ENCODE data around the gene USP43.
"Not testable (repeated sequence)": the region's sequence is repeated elsewhere in the genome, so short reads cannot be mapped to it uniquely, and the experiment has no call there.

The USP43 gene, protein sequence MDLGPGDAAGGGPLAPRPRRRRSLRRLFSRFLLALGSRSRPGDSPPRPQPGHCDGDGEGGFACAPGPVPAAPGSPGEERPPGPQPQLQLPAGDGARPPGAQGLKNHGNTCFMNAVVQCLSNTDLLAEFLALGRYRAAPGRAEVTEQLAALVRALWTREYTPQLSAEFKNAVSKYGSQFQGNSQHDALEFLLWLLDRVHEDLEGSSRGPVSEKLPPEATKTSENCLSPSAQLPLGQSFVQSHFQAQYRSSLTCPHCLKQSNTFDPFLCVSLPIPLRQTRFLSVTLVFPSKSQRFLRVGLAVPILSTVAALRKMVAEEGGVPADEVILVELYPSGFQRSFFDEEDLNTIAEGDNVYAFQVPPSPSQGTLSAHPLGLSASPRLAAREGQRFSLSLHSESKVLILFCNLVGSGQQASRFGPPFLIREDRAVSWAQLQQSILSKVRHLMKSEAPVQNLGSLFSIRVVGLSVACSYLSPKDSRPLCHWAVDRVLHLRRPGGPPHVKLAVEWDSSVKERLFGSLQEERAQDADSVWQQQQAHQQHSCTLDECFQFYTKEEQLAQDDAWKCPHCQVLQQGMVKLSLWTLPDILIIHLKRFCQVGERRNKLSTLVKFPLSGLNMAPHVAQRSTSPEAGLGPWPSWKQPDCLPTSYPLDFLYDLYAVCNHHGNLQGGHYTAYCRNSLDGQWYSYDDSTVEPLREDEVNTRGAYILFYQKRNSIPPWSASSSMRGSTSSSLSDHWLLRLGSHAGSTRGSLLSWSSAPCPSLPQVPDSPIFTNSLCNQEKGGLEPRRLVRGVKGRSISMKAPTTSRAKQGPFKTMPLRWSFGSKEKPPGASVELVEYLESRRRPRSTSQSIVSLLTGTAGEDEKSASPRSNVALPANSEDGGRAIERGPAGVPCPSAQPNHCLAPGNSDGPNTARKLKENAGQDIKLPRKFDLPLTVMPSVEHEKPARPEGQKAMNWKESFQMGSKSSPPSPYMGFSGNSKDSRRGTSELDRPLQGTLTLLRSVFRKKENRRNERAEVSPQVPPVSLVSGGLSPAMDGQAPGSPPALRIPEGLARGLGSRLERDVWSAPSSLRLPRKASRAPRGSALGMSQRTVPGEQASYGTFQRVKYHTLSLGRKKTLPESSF

GRCh38 chr17:9644910-9645751 is at the start of gene USP43:
Gene USP43 (plus strand): TSS chr17:9645517. CDS start chr17:9645633, 116 bp downstream.
- no peak for DNase-seq

DNA sequence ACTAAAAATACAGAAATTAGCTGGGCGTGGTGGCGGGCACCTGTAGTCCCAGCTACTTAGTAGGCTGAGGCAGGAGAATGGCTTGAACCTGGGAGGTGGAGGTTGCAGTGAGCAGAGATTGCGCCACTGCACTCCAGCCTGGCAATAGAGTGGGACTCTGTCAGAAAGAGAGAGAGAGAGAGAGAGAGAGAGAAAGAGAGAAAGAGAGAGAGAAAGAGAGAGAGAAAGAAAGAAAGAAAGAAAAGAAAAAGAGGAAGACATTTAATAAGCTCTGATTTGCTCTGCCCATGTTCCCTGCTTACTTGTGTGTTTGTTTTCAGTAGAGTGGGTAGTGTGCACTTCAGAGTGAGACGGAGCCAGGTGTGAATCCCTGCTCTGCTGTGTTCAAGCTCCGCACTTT is 47.7 kb upstream of the USP43 start:
- not testable (repeated sequence) for DNase-seq

DNA sequence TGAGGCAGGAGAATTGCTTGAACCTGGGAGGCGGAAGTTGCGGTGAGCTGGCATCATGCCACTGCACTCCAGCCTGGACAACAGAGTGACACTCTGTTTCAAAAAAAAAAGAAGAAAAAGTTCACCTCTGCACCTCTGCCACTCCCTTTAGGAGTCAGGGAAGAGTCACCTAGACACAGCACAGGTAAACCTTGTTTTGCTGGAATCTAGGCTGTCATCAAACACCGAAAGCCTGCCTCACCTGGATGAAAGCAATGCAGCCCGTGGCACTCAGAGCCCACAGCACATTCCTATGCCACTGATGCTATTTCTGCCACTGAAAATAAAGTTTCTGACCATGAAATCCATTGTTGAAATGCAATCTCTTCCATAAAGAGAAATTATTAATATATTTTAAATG is 46.7 kb upstream of the USP43 start:
- no peak for DNase-seq

GRCh38 chr17:9604583-9604982 is 40.7 kb upstream of the USP43 start:
- not testable (repeated sequence) for DNase-seq

GRCh38 chr17:9606453-9606852 is 38.9 kb upstream of the USP43 start:
- DNase-seq: no peak

- DNase-seq: not testable (repeated sequence)
Observed at GRCh38 chr17:9607058-9607457, 38.3 kb upstream of the USP43 start.

DNA sequence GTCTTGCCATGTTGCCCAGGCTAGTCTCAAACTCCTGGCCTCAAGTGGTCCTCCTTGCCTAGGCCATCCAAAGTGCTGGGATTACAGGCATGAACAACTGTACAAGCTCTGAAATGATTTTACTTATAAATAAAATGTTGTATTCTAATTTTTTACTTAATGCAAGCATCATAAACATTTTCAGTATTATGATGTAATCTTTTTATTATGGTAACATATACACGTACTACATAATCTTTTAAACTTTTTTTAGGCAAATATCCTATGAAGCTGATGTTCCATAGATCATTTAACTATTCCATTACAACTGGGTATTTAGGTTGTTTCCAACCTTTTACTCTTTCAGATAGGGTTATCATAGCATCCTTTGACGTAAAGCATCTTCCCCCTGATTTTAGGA is 33.8 kb upstream of the USP43 start:
- no peak for DNase-seq

GRCh38 chr17:9612006-9612405 is 33.3 kb upstream of the USP43 start:
- no peak for DNase-seq

DNA sequence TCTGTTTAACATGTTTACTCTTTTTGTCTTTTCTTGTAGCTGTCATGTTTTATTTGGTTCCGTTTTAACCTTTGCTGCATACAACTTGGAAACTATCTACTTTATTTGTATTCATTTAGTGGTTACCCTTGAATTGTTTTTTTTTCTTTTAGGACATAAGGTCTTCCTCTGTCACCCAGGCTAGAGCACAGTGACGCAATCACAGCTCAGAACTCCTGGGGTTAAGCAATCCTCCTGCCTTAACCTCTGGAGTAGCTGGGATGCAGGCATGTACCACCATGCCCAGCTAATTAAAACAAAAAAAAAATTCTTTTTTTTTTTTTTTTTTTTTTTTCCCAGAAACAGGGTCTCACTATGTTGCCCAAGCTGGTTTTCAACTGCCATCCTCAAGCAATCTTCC is 29.8 kb upstream of the USP43 start:
- DNase-seq: no peak

DNA sequence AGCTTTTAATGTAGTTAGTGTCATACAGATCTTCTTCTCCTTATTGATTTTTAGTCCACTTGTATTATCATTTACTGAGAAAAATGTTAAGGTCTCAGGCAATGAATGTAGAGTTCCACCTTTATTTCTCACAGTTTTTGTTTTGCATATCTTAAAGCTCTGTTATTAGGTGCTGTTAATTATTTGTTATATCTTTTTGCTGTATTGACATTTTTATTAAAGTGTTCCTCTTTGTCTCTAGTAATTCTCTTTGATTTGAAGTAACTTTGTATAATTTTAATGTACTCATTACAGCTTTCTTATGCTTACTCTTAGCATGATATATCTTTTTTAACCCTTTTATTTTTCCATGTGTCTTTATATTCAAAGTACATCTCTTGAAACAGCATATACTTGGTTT is 22.4 kb upstream of the USP43 start:
- no peak for DNase-seq

DNA sequence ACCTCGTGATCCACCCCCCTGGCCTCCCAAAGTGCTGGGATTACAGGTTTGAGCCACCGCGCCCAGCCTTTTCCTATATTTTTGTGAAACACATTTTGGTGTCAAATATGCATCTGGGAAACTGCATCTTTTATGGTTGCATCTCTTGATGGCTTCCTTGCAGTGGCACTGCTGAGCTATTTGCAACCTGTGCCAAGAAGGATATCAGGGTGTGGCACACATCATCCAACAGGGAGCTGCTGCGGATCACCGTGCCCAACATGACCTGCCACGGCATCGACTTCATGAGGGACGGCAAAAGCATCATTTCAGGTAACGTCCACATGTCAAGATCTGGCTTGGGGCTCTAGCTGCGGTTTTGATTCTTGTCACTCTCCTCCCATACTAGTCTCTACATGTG is 16.8 kb upstream of the USP43 start:
- DNase-seq: no peak

DNA sequence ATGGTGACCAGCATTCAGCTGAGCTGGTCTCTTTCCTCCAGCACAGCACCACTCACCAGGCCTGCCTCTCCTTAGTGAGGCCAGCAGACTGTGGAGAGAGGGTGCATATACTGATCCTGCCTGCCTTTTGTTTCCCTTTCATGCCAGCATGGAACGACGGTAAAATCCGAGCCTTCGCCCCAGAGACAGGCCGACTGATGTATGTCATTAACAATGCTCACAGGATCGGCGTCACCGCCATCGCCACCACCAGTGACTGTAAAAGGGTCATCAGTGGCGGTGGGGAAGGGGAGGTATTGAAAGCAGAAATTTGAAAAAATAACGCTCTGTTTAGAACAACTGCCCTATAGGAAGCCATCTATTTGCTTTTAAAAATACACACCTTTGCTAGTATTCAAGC is 12.6 kb upstream of the USP43 start:
- DNase-seq: no peak

DNA sequence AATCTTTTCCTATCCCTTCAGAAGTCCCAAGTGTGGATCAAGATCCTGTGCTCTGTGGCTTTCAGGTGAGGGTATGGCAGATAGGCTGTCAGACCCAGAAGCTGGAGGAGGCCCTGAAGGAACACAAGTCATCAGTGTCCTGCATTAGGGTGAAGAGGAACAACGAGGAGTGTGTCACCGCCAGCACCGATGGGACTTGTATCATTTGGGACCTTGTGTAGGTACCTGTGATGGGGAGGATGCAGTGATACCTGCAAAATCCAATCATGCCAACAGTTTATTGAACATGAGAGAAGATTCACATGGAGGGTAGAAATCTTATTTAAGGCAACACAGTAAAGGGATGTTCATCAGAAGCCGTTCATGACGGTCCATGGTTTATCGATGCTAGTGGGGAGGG is 10.0 kb upstream of the USP43 start:
- no peak for DNase-seq

DNA sequence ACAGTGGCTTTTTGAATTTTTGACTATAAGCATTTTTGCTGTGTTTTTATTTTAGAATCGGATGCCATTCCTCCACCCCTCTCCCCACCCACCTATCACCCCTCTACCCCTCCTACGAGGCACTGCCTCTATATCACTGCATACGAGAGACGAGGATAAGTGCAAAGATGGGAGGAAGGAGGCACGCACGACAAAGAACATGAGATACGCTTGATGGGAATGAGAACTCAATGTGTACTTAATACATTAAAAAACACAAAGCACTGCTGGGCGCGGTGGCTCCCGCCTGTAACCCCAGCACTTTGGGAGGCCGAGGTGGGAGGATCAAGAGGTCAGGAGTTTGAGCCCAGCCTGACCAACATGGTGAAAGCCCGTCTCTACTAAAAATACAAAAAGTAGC is 8.8 kb upstream of the USP43 start:
- DNase-seq: no peak

GRCh38 chr17:9640388-9640787 is 4.9 kb upstream of the USP43 start:
- not testable (repeated sequence) for DNase-seq

- no peak for DNase-seq
Observed at GRCh38 chr17:9643611-9644010, 1.7 kb upstream of the USP43 start.

DNA sequence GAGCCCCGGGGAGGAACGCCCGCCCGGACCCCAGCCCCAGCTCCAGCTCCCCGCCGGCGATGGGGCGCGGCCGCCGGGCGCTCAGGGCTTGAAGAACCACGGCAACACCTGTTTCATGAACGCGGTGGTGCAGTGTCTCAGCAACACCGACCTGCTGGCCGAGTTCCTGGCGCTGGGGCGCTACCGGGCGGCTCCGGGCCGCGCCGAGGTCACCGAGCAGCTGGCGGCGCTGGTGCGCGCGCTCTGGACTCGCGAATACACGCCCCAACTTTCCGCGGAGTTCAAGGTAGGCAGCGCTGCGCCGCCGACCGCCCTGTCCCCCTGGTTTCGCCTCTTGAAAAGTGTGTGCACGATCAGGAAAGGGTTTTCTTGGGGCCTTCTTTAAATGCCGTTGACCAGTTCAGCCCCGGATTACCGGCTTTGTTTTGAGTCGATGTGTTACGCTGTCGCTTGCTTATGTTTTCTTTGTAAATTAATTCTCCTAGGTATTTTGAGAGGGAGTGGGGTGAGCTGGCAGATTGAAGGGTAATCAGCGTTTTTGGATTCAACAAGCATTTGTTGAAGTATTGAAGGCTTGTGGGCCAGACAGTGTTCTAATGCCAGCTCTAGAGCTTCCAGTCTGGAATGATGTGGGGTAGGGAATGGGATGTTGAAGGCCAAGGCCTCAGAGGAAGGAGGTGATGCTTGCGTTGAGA is 681 bp downstream of the USP43 start:
- DNase-seq: no peak

DNA sequence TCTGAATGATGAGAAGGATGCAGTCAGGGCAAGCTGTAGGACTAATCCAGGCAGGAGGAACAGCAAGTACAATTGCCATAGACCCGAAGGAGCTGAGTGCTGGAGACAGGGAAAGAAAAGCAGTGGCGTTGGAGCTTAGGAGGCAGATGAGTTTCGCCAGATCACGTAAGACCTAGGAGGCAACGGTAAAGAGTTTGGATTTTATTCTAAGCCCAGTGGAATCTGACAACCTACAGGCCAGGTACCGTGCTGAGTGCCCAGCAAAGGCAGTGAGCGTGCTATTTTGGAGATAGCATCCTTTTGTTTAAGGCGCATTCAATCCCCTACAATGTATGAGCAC is 1.2 kb downstream of the USP43 start:
- DNase-seq: no peak

- DNase-seq: no peak
Observed at GRCh38 chr17:9647014-9647413, 1.7 kb downstream of the USP43 start.

GRCh38 chr17:9648521-9649110 is 3.3 kb downstream of the USP43 start:
- DNase-seq: no peak

- no peak for DNase-seq
Observed at GRCh38 chr17:9658593-9659211, 13.4 kb downstream of the USP43 start.

Measured in amniotic stem cell (primary cell).